Measurements from ENCODE around the gene KLHL6. TPM values are rescaled to one million over a fixed set of nuclear protein-coding genes. Genes with fewer than 3 reads are reported as not detected.
A peak's percentile ranks its signal among the peaks of the same experiment; 100 is the strongest.

KLHL6 gene, protein sequence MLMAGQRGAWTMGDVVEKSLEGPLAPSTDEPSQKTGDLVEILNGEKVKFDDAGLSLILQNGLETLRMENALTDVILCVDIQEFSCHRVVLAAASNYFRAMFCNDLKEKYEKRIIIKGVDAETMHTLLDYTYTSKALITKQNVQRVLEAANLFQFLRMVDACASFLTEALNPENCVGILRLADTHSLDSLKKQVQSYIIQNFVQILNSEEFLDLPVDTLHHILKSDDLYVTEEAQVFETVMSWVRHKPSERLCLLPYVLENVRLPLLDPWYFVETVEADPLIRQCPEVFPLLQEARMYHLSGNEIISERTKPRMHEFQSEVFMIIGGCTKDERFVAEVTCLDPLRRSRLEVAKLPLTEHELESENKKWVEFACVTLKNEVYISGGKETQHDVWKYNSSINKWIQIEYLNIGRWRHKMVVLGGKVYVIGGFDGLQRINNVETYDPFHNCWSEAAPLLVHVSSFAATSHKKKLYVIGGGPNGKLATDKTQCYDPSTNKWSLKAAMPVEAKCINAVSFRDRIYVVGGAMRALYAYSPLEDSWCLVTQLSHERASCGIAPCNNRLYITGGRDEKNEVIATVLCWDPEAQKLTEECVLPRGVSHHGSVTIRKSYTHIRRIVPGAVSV
- total RNA-seq, result 10 to 100 TPM; 58.9 to 59.0 TPM
- 10 to 100 TPM in 2 of 3 donors, 1 to 10 TPM in 1; 7.6 to 20.7 (median 18.6) TPM for polyA plus RNA-seq
- total RNA-seq, result 66.4 to 246 (median 144) reads per million in 6 experiments

DNA sequence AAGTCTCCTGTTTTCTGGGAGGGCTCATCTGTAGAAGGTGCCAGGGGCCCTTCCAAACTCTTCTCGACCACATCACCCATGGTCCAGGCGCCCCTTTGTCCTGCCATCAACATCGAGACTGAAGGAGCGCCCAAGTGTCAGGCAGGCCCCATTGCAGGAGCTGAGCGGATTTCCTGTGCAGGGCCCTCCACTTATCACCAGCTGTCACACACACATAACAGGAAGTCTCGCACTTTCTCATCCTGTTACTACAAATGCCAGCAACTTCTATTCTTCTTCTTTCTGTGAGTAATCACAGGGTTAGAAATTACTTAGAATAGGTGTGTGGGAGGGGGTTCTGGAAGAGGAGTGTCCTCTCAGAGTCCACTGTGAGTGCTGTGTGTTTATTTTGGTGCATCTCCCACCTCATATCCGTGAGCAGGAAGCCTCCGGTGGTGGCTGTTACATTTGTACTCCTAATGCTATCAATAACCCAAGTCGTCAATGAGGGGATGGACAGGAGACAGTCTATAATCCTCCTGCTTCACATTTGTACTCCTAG lies at the start of gene KLHL6:
TSS of gene KLHL6 (minus strand) at position 166 of the 541 bp plus-strand sequence. CDS start at position 113, 53 bp downstream.
- H3K27ac Mint-ChIP-seq, result peak within 1 kb of the TSS; percentile 98 to 100 (median 99)
- H3K4me3 Mint-ChIP-seq, result peak within 1 kb of the TSS; percentile 90 to 100 (median 99)
- H3K27me3 Mint-ChIP-seq, result no peaks in the 10 kb centered on the region
- peak; percentile 93 to 95 for ATAC-seq
- H3K9me3 Mint-ChIP-seq, result no peaks in the 10 kb centered on the region
- DNase-seq, result peak; percentile 41 to 80 (median 66)
- peaks cover 36 to 55% (median 53%) of the 10 kb centered on the region in 4 donors for H3K4me1 Mint-ChIP-seq
- peaks cover 6 to 12% (median 10%) of the 10 kb centered on the region in 3 donors for H3K36me3 Mint-ChIP-seq
- POLR2A ChIA-PET, result interaction anchor here (0.6 to 2.0 kb wide), 7 partner anchors 14 to 89 kb away, joined by 3 to 11 read pairs (median 3); partner anchors contain the start of gene KLHL24

DNA sequence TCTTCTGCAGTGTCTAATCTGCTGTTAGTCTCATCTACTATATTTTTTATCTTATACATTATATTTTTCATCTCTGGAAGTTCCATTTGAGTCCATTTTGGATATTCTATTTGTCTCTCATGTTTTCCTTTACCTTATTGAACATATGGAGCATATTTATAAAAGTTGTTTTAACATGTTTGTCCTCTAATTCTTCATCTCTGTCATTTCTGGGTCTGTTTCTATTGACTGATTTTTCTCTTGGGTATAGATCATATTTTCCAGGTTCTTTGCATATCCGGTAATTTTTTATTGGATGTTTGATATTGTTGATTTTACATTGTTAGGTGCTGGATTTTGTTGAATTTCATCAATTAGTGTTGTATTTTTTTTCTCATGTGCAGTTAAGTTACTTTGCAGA lies 42.5 kb upstream of the KLHL6 start:
- H3K4me1 Mint-ChIP-seq, result peaks cover 0 to 2% (median 0%) of the 10 kb centered on the region in 4 donors
- ATAC-seq, result no peak
- POLR2A ChIA-PET, result no interaction called here
- no peak overlapping the region for H3K27ac Mint-ChIP-seq
- no peak for DNase-seq
- peaks cover 0 to 14% (median 12%) of the 10 kb centered on the region in 3 donors for H3K36me3 Mint-ChIP-seq
- H3K4me3 Mint-ChIP-seq, result no peak overlapping the region
- H3K27me3 Mint-ChIP-seq, result no peaks in the 10 kb centered on the region
- peaks cover 3 to 24% (median 14%) of the 10 kb centered on the region in 9 donors for H3K9me3 Mint-ChIP-seq

DNA sequence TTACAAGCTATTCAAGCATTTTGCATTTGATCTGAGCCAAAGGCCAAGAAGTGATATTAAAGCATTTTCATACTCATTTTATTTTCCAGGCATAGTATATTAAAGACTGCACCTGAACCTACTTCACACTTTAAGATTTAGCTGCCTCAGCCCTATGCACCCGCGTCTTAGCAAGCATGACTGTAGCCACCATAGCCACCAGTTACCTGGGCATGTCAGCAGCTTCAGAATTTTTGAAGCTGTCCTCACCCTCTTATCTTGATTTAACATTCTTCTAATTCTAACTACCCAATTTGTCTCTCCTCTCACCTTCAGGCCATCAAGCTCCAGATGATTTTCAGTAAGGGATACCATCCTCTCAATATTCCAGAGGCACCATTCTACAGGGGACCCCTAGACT lies 39.1 kb upstream of the KLHL6 start:
- peaks cover 3 to 24% (median 14%) of the 10 kb centered on the region in 9 donors for H3K9me3 Mint-ChIP-seq
- ATAC-seq, result no peak
- H3K36me3 Mint-ChIP-seq, result peaks cover 0 to 14% (median 12%) of the 10 kb centered on the region in 3 donors
- POLR2A ChIA-PET, result no interaction called here
- H3K4me3 Mint-ChIP-seq, result no peak overlapping the region
- no peak overlapping the region for H3K27ac Mint-ChIP-seq
- no peak for DNase-seq
- peaks cover 0 to 1% (median 0%) of the 10 kb centered on the region in 5 donors for H3K27me3 Mint-ChIP-seq
- peaks cover 5 to 16% (median 9%) of the 10 kb centered on the region in 4 donors for H3K4me1 Mint-ChIP-seq

DNA sequence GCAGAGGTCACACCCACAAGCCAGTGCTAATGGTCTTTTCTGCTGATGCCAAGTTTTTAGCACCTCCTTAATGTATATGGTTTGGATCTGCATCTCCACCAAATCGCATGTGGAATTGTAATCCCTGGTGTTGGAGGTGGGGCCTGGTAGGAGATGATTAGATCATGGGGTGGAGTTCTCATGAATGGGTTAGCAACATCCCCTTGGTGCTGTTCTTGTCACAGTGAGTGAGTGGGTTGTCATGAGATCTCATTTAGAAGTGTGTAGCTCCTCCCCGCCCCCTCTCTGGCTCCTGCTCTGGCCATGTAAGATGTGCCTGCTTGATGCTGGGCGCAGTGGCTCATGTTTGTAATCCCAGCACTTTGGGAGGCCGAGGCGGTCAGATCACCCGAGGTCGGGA lies 37.3 kb upstream of the KLHL6 start:
- H3K36me3 Mint-ChIP-seq, result peaks cover 0 to 4% (median 4%) of the 10 kb centered on the region in 3 donors
- POLR2A ChIA-PET, result interaction anchor here (0.7 kb wide), 1 partner anchor 120 kb away, joined by 5 read pairs; no protein-coding TSS in a partner anchor
- H3K27me3 Mint-ChIP-seq, result peaks cover 0 to 1% (median 0%) of the 10 kb centered on the region in 5 donors
- peak overlapping the region in 1 of 10 donors; percentile 89 for H3K27ac Mint-ChIP-seq
- DNase-seq, result no peak
- no peak for ATAC-seq
- H3K9me3 Mint-ChIP-seq, result peaks cover 0 to 13% (median 3%) of the 10 kb centered on the region in 9 donors
- no peak overlapping the region for H3K4me3 Mint-ChIP-seq
- peaks cover 11 to 31% (median 20%) of the 10 kb centered on the region in 4 donors for H3K4me1 Mint-ChIP-seq

DNA sequence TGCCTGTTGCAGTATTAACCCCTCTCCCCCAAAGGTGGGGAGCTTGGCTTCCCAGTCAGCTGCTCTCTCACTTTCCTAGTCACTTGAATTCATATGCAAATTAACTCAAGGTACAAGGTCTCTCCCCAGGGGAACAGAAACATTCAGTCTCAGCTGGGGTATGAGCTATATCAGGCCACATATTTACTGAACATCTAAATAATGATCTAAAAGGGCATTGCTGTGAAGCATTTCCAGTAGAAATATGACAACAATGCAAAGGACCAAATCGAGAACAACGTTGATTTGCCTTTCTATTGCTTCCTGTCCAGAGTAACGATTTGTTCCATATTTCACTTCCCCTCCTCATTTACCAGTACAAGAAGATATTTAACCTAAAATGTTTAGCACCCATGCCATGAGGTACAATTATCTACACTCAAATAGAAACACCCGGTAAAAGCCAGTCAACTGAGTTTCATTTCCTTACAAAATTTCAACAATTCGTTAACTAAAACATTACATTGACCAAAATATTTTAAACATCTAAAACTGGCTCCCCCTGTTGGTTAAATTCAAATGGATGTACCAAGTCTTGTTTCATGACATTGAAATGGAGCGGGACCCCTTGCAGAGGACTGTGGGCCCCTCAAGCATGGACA lies 36.5 kb upstream of the KLHL6 start:
- POLR2A ChIA-PET, result interaction anchor here (0.8 kb wide), 1 partner anchor 10 kb away, joined by 3 read pairs; no protein-coding TSS in a partner anchor
- Mint-ChIP-seq H3K36me3 (no peaks in the 10 kb centered on the region), H3K9me3 (peaks cover 0 to 8% (median 0%) of the 10 kb centered on the region in 9 donors), H3K4me3 (peak overlapping the region; percentile 36 to 74 (median 59)), H3K4me1 (peaks cover 16 to 39% (median 29%) of the 10 kb centered on the region in 4 donors), H3K27ac (peak overlapping the region in 8 of 10 donors; percentile 67 to 89 (median 74)), H3K27me3 (peaks cover 0 to 1% (median 0%) of the 10 kb centered on the region in 5 donors)
- peak in 1 of 2 donors; percentile 44 for ATAC-seq
- DNase-seq, result peak in 3 of 10 donors; percentile 31 to 36 (median 32)

DNA sequence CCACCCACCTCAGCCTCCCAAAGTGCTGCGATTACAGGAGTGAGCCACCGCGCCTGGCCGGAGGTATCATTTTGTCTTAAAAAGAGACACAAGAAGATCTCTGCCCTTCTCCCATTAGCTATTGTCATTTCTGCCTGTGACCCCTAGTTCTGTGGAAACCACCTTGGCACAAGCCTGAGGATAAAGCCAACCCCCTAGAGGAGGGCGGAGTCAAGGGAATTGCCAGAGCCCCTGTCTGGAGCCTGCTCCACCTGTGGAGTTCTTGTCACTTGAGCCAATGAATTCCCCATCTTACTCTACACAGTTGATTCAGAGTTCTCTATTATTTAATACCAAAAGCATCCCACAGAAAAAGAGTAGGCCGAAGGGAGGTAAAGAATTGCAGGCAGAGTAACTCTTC lies 34.9 kb upstream of the KLHL6 start:
- H3K4me1 Mint-ChIP-seq, result peaks cover 21 to 53% (median 41%) of the 10 kb centered on the region in 4 donors
- H3K36me3 Mint-ChIP-seq, result no peaks in the 10 kb centered on the region
- DNase-seq, result no peak
- H3K27ac Mint-ChIP-seq, result peak overlapping the region in 2 of 10 donors; percentile 38 to 51
- POLR2A ChIA-PET, result interaction anchor here (0.6 to 0.7 kb wide), 2 partner anchors 10 to 95 kb away, joined by 3 read pairs; no protein-coding TSS in a partner anchor
- no peak for ATAC-seq
- peaks cover 0 to 1% (median 0%) of the 10 kb centered on the region in 5 donors for H3K27me3 Mint-ChIP-seq
- no peak overlapping the region for H3K4me3 Mint-ChIP-seq
- no peaks in the 10 kb centered on the region for H3K9me3 Mint-ChIP-seq

DNA sequence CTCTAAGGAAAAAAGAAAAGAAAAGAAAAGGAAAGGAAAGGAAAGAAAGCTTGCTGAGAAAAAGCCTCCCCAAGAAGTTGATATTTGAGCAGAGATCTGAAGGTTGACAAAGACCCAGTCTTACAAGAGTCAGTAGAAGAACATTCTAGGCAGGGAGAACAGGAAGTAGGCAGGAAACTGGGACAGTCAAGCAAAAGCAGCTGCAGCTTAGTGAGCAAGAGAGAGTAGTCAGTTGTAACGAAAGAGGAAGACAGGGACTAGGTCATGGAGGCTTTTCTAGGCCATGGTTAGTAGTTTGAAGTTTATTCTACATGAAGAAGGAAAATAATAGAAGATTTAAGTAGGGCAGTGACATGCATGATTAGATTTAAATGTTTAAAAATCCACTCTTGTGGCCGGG lies 31.8 kb upstream of the KLHL6 start:
- DNase-seq, result peak in 3 of 10 donors; percentile 4 to 7 (median 5)
- peak in 1 of 2 donors; percentile 45 for ATAC-seq
- no peaks in the 10 kb centered on the region for H3K9me3 Mint-ChIP-seq
- H3K4me3 Mint-ChIP-seq, result peak overlapping the region in 9 of 10 donors; percentile 12 to 80 (median 43)
- POLR2A ChIA-PET, result interaction anchor here (0.7 to 1.4 kb wide), 3 partner anchors 32 to 118 kb away, joined by 3 to 4 read pairs (median 3); partner anchors contain the start of gene KLHL6
- peak overlapping the region; percentile 3 to 93 (median 80) for H3K27ac Mint-ChIP-seq
- H3K36me3 Mint-ChIP-seq, result no peaks in the 10 kb centered on the region
- peaks cover 0 to under 1% (median 0%) of the 10 kb centered on the region in 5 donors for H3K27me3 Mint-ChIP-seq
- peaks cover 24 to 54% (median 42%) of the 10 kb centered on the region in 4 donors for H3K4me1 Mint-ChIP-seq

DNA sequence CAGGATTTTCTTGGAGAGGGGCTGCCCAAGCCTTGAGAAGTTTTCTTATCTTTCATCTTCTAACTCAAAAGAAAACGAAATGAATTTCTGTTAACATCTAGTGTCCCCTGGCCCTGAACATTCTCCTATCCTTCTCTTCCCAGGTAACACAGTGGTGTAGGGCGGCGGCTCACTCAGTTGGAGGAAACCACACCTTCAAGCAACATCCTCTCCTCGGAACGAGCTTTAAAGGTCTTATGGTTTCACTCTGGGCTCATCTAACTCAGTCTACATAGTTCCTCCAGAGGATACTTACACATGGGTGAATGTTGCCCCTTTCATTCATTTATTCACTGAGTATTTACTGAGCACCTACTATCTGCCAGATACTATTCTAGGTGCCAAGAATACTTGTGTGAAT lies 31.0 kb upstream of the KLHL6 start:
- H3K4me1 Mint-ChIP-seq, result peaks cover 21 to 45% (median 34%) of the 10 kb centered on the region in 4 donors
- POLR2A ChIA-PET, result interaction anchor here (0.6 to 1.4 kb wide), 3 partner anchors 49 to 1292 kb away, joined by 3 to 4 read pairs (median 4); partner anchors contain the start of gene KLHL24
- H3K27ac Mint-ChIP-seq, result peak overlapping the region; percentile 7 to 93 (median 77)

DNA sequence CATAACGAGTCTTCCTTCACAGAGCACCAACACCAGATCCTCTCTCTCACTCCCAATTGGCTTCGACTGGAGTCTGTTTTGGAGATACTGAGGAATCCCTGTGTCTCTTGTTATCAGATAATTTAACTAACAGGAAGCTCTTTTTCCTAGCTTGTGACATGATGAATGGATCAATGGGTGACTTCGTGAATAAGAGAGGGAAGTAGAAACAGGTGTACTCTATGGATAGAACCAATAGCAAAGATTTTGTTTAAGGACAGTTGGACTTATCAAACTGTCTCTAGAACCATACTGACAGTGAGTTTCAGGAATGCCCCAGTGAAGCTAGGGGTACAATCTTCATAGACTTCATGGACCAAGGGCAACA lies 29.4 kb upstream of the KLHL6 start:
- no peaks in the 10 kb centered on the region for H3K9me3 Mint-ChIP-seq
- H3K27me3 Mint-ChIP-seq, result peaks cover 0 to 2% (median 0%) of the 10 kb centered on the region in 5 donors
- H3K27ac Mint-ChIP-seq, result peak overlapping the region in 4 of 10 donors; percentile 8 to 43 (median 25)
- H3K36me3 Mint-ChIP-seq, result no peaks in the 10 kb centered on the region
- DNase-seq (no peak), ATAC-seq (no peak)
- H3K4me3 Mint-ChIP-seq, result no peak overlapping the region
- peaks cover 21 to 42% (median 34%) of the 10 kb centered on the region in 4 donors for H3K4me1 Mint-ChIP-seq
- POLR2A ChIA-PET, result no interaction called here

More for the DNA sequence above, 31.0 kb upstream of the KLHL6 start:
- H3K9me3 Mint-ChIP-seq, result no peaks in the 10 kb centered on the region
- peak; percentile 68 to 95 for ATAC-seq
- peak in 3 of 10 donors; percentile 20 to 45 (median 33) for DNase-seq
- H3K36me3 Mint-ChIP-seq, result no peaks in the 10 kb centered on the region
- peak overlapping the region; percentile 3 to 80 (median 47) for H3K4me3 Mint-ChIP-seq
- no peaks in the 10 kb centered on the region for H3K27me3 Mint-ChIP-seq

DNA sequence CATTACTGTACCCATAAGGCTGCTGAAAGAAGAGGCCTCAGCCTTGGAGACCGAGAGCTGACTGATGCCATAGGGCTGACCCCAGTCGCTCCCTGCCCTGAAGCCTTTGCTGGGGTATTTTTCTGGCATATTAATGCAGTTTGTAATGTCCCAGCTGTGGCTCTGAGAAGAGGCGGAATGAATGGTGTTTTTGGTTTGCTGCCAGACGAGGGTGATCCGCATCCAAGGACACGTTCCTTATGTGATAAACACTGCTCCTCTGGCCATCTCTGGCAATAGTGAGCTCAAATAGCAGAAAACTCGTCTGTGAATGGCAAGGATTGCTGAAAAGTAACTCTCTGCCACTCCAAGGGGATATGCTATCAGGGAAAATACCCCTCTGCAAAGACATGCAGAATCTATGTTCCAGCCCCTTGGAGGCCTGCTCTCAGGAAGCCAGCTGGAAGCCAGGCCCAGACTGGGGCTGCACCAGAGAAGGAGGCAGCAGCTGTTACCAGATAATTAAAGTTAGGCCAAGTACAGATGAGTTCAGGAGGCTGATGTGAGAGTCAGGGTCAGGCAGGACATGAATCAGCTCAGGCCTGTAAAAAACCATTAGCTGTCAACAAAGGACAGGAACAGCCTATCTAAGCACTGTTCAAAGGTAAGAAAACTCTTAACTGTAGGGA lies 28.9 kb upstream of the KLHL6 start:
- H3K36me3 Mint-ChIP-seq, result no peaks in the 10 kb centered on the region
- H3K4me1 Mint-ChIP-seq, result peaks cover 18 to 38% (median 33%) of the 10 kb centered on the region in 4 donors
- H3K27me3 Mint-ChIP-seq, result peaks cover 0 to 2% (median 0%) of the 10 kb centered on the region in 5 donors
- H3K4me3 Mint-ChIP-seq, result no peak overlapping the region
- POLR2A ChIA-PET, result interaction anchor here (0.6 kb wide), 1 partner anchor 10 kb away, joined by 8 read pairs; no protein-coding TSS in a partner anchor
- H3K9me3 Mint-ChIP-seq, result no peaks in the 10 kb centered on the region
- ATAC-seq (no peak), DNase-seq (no peak)
- peak overlapping the region in 5 of 10 donors; percentile 20 to 85 (median 54) for H3K27ac Mint-ChIP-seq
